ENCODE measurements around the gene IL5. TPM values are rescaled to one million over a fixed set of nuclear protein-coding genes. Genes with fewer than 3 reads are reported as not detected.

IL5 gene
- total and polyA plus RNA-seq, 2 of the 13 experiments (the other 11 are each of a cell fraction or from before 2014, with no cell fraction given) = not detected

DNA sequence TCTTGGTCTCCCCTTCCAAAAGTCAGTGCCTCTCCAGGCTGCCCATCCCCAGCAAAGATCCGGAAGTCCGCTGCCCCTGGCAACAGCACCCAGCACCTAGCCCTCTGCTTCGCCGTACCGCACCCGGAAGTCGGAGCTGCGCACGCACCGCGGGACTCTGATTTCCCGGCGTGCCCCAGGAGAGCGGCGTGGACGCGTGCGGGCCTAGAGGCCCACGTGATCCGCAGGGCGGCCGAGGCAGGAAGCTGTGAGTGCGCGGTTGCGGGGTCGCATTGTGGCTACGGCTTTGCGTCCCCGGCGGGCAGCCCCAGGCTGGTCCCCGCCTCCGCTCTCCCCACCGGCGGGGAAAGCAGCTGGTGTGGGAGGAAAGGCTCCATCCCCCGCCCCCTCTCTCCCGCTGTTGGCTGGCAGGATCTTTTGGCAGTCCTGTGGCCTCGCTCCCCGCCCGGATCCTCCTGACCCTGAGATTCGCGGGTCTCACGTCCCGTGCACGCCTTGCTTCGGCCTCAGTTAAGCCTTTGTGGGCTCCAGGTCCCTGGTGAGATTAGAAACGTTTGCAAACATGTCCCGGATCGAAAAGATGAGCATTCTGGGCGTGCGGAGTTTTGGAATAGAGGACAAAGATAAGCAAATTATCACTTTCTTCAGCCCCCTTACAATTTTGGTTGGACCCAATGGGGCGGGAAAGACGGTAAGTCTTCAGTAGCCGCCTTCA, 13.6 kb upstream of the IL5 start, which contains the start of gene RAD50 (continued):
- no peak for TF ChIP-seq CBX2 (IDR thresholded peaks at IDR 0.05; ENCODE audit: low read depth, low read length)
- TF ChIP-seq CBX2 (CRISPR knock-in tag; IDR thresholded peaks at IDR 0.05; ENCODE audit: low read depth) = peak; percentile 92
- TF ChIP-seq ZNF33A (CRISPR knock-in tag; IDR thresholded peaks at IDR 0.05; ENCODE audit: borderline replicate concordance) = no peak
- TF ChIP-seq KMT2A (CRISPR knock-in tag; IDR thresholded peaks at IDR 0.05) = peak; percentile 87
- TF ChIP-seq DR1 (CRISPR knock-in tag; IDR thresholded peaks at IDR 0.05) = peak; percentile 84
- TF ChIP-seq ZNF362 (CRISPR knock-in tag; IDR thresholded peaks at IDR 0.05; ENCODE audit: borderline replicate concordance) = no peak
- TF ChIP-seq, protein P1, sequence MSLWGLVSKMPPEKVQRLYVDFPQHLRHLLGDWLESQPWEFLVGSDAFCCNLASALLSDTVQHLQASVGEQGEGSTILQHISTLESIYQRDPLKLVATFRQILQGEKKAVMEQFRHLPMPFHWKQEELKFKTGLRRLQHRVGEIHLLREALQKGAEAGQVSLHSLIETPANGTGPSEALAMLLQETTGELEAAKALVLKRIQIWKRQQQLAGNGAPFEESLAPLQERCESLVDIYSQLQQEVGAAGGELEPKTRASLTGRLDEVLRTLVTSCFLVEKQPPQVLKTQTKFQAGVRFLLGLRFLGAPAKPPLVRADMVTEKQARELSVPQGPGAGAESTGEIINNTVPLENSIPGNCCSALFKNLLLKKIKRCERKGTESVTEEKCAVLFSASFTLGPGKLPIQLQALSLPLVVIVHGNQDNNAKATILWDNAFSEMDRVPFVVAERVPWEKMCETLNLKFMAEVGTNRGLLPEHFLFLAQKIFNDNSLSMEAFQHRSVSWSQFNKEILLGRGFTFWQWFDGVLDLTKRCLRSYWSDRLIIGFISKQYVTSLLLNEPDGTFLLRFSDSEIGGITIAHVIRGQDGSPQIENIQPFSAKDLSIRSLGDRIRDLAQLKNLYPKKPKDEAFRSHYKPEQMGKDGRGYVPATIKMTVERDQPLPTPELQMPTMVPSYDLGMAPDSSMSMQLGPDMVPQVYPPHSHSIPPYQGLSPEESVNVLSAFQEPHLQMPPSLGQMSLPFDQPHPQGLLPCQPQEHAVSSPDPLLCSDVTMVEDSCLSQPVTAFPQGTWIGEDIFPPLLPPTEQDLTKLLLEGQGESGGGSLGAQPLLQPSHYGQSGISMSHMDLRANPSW (CRISPR knock-in tag; IDR thresholded peaks at IDR 0.05; ENCODE audit: borderline replicate concordance) = peak; percentile 95
- no peak; the same call in 1 of the 2 replicates for TF ChIP-seq NFIC (IDR thresholded peaks at IDR 0.05; ENCODE audit: low read length)
- TF ChIP-seq ZNF775 (CRISPR knock-in tag; IDR thresholded peaks at IDR 0.05; ENCODE audit: borderline replicate concordance) = peak; percentile 74; the same call in 1 of the 2 replicates
- TF ChIP-seq ZNF562 (CRISPR knock-in tag; IDR thresholded peaks at IDR 0.05; ENCODE audit: borderline replicate concordance) = no peak; the same call in 1 of the 2 replicates
- TF ChIP-seq ZNF280B (CRISPR knock-in tag; IDR thresholded peaks at IDR 0.05; ENCODE audit: borderline replicate concordance) = peak; percentile 85; the same call in 1 of the 2 replicates
- peak; percentile 52; the same call in 1 of the 2 replicates for TF ChIP-seq SOX5 (CRISPR knock-in tag; IDR thresholded peaks at IDR 0.05; ENCODE audit: borderline replicate concordance)
- TF ChIP-seq ZNF549 (CRISPR knock-in tag; IDR thresholded peaks at IDR 0.05) = no peak
- TF ChIP-seq PREB (CRISPR knock-in tag; IDR thresholded peaks at IDR 0.05) = no peak
- peak; percentile 88; the same call in 1 of the 2 replicates for TF ChIP-seq ZNF550 (CRISPR knock-in tag; IDR thresholded peaks at IDR 0.05; ENCODE audit: borderline replicate concordance)
- TF ChIP-seq TOE1 (CRISPR knock-in tag; IDR thresholded peaks at IDR 0.05) = peak; percentile 51; the same call in 1 of the 2 replicates
- TF ChIP-seq SNRNP70 (IDR thresholded peaks at IDR 0.05; ENCODE audit: low read depth, low read length) = no peak
- TF ChIP-seq MTF2 (CRISPR knock-in tag; IDR thresholded peaks at IDR 0.05; ENCODE audit: borderline replicate concordance) = peak; percentile 77; the same call in 1 of the 2 replicates
- TF ChIP-seq PCBP1 (IDR thresholded peaks at IDR 0.05; ENCODE audit: borderline replicate concordance, low read depth, low read length) = 0 out of 2 replicates have a peak, but pooled peaks have one; percentile 46
- TF ChIP-seq, protein P2, sequence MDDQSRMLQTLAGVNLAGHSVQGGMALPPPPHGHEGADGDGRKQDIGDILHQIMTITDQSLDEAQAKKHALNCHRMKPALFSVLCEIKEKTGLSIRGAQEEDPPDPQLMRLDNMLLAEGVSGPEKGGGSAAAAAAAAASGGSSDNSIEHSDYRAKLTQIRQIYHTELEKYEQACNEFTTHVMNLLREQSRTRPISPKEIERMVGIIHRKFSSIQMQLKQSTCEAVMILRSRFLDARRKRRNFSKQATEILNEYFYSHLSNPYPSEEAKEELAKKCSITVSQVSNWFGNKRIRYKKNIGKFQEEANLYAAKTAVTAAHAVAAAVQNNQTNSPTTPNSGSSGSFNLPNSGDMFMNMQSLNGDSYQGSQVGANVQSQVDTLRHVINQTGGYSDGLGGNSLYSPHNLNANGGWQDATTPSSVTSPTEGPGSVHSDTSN (CRISPR knock-in tag; IDR thresholded peaks at IDR 0.05; ENCODE audit: borderline replicate concordance) = no peak
- no peak for TF ChIP-seq ATF7 (IDR thresholded peaks at IDR 0.05)
- peak; percentile 83; the same call in 1 of the 2 replicates for TF ChIP-seq ATF7 (CRISPR knock-in tag; IDR thresholded peaks at IDR 0.05)

Data from HepG2 (cell line).